Liver (tissue), 9 donors: ENCODE measurements around the gene TMEM168. TPM values are rescaled to one million over a fixed set of nuclear protein-coding genes. Genes with fewer than 3 reads are reported as not detected.

Source experiments
- DNase-seq: peaks from one replicate; pipeline ENCODE4 v3.0.0-alpha.2; 2017; ENCODE audit warnings: low spot score
- H3K27ac ChIP-seq, 2 donors: one replicate each; pipeline ENCODE4 v1.7.0; 2013; ENCODE audit warnings: inconsistent platforms in 2 of 2, low read length in 2 of 2, control low read depth in 1 of 2, low read depth in 1 of 2, mild to moderate bottlenecking in 1 of 2
- H3K27me3 ChIP-seq, 4 donors: one replicate each; pipeline versions ENCODE4 v1.6.1 to v1.7.0; 2013; ENCODE audit warnings: low read length in 3 of 4, inconsistent platforms in 1 of 4, mild to moderate bottlenecking in 1 of 4, moderate library complexity in 1 of 4; ENCODE audit not compliant: control insufficient read depth in 4 of 4, insufficient read depth in 4 of 4
- H3K36me3 ChIP-seq, 4 donors: one replicate each; pipeline versions ENCODE4 v1.6.1 to v1.7.0; 2013; ENCODE audit warnings: low read length in 3 of 4, mild to moderate bottlenecking in 3 of 4, low read depth in 1 of 4, moderate library complexity in 1 of 4; ENCODE audit not compliant: control insufficient read depth in 4 of 4, insufficient read depth in 3 of 4
- H3K4me1 ChIP-seq, 4 donors: one replicate each; pipeline versions ENCODE4 v1.6.1 to v1.7.0; 2013; ENCODE audit warnings: low read length in 3 of 4, mild to moderate bottlenecking in 3 of 4, moderate library complexity in 1 of 4; ENCODE audit not compliant: control insufficient read depth in 4 of 4, insufficient read depth in 4 of 4
- H3K4me3 ChIP-seq, 3 donors: one replicate each; pipeline versions ENCODE4 v1.6.1 to v1.7.0; 2013; ENCODE audit warnings: low read length in 3 of 3, control low read depth in 1 of 3, low read depth in 1 of 3, mild to moderate bottlenecking in 1 of 3
- H3K9ac ChIP-seq, 2 donors: one replicate each; pipeline ENCODE4 v1.7.0; 2013; ENCODE audit warnings: low read length in 2 of 2, mild to moderate bottlenecking in 2 of 2, moderate library complexity in 2 of 2, control low read depth in 1 of 2, low read depth in 1 of 2
- H3K9me3 ChIP-seq, 4 donors: one replicate each; pipeline versions ENCODE4 v1.6.1 to v1.7.0; 2013; ENCODE audit warnings: low read length in 3 of 4; ENCODE audit not compliant: control insufficient read depth in 4 of 4
- ATF3 ChIP-seq: IDR thresholded peaks from 2 replicates; pipeline ENCODE4 v1.6.1; 2016; ENCODE audit warnings: antibody characterized with exemption
- CTCF ChIP-seq: fragments of 150-350 bp; IDR thresholded peaks from 2 replicates; pipeline ENCODE4 v1.5.1; 2017; ENCODE audit warnings: improper control_type of control experiment, low read depth, low read length; ENCODE audit not compliant: missing input control
- EGR1 ChIP-seq, 2 donors: IDR thresholded peaks; 2 replicates each; pipeline ENCODE4 v1.6.1; 2016 to 2018; ENCODE audit warnings: antibody characterized with exemption in 2 of 2, low read depth in 2 of 2
- FOXA1 ChIP-seq: IDR thresholded peaks from 2 replicates; pipeline ENCODE4 v1.6.1; 2016; ENCODE audit warnings: antibody characterized with exemption
- FOXA2 ChIP-seq: IDR thresholded peaks from 2 replicates; pipeline ENCODE4 v1.6.1; 2016; ENCODE audit warnings: antibody characterized with exemption
- GABPA ChIP-seq, 2 donors: IDR thresholded peaks in 1 of 2; conservative IDR thresholded peaks in 1 of 2; 2 replicates each; pipeline ENCODE4 v1.6.1; 2016; ENCODE audit warnings: antibody characterized with exemption in 2 of 2, mild to moderate bottlenecking in 1 of 2, moderate library complexity in 1 of 2
- HNF4A ChIP-seq, 2 donors: conservative IDR thresholded peaks; 2 replicates each; pipeline ENCODE4 v1.6.1; 2016; ENCODE audit warnings: antibody characterized with exemption in 2 of 2, mild to moderate bottlenecking in 2 of 2
- HNF4G ChIP-seq: IDR thresholded peaks from 2 replicates; pipeline ENCODE4 v1.6.1; 2016; ENCODE audit warnings: antibody characterized with exemption
- JUND ChIP-seq, 2 donors: IDR thresholded peaks; 2 replicates each; pipeline ENCODE4 v1.6.1; 2016; ENCODE audit warnings: antibody characterized with exemption in 2 of 2
- MAX ChIP-seq: IDR thresholded peaks from 2 replicates; pipeline ENCODE4 v1.6.1; 2016; ENCODE audit warnings: antibody characterized with exemption
- NR2F2 ChIP-seq: IDR thresholded peaks from 2 replicates; pipeline ENCODE4 v1.6.1; 2016; ENCODE audit warnings: antibody characterized with exemption
- RAD21 ChIP-seq, 2 donors: IDR thresholded peaks; 2 replicates each; pipeline ENCODE4 v1.6.1; 2016; ENCODE audit warnings: antibody characterized with exemption in 2 of 2, mild to moderate bottlenecking in 2 of 2
- RXRA ChIP-seq, 2 donors: IDR thresholded peaks; 2 replicates each; pipeline ENCODE4 v1.6.1; 2017 to 2018; ENCODE audit warnings: antibody characterized with exemption in 2 of 2, mild to moderate bottlenecking in 1 of 2
- SP1 ChIP-seq: IDR thresholded peaks from 2 replicates; pipeline ENCODE4 v1.6.1; 2018; ENCODE audit warnings: antibody characterized with exemption, mild to moderate bottlenecking
- TAF1 ChIP-seq: conservative IDR thresholded peaks from 2 replicates; pipeline ENCODE4 v1.6.1; 2016; ENCODE audit warnings: antibody characterized with exemption, mild to moderate bottlenecking
- YY1 ChIP-seq: IDR thresholded peaks from 2 replicates; pipeline ENCODE4 v1.6.1; 2016; ENCODE audit warnings: antibody characterized with exemption, mild to moderate bottlenecking
- WGBS: extraction: QIAGEN DNeasy Blood & Tissue Kit; methylation state at CpG from one replicate; pipeline ENCODE4 v1.1.7; 2013; 5-methylcytosine and 5-hydroxymethylcytosine counted together
- polyA plus RNA-seq, 2 donors: library from polyadenylated mRNA; stranded (reverse) in 1 of 2; unstranded in 1 of 2; fragments of 200-250 nt in 1 of 2; fragments of >200 nt in 1 of 2; fragmentation: Nextera tagmentation in 1 of 2; extraction: Ambion mirVana in 1 of 2; gene quantifications; one replicate each; pipeline versions ENCODE4 v1.2.1 to v1.2.3, GENCODE V29; 2013 to 2015
- total RNA-seq, 2 donors: library from RNA; depleted of rRNA; stranded (reverse); fragments of >200 nt; gene quantifications; one replicate each; pipeline ENCODE4 v1.2.3, GENCODE V29; 2014
- TF ChIP-seq, protein P1 (sequence below): IDR thresholded peaks from 2 replicates; pipeline ENCODE4 v1.6.1; 2016; ENCODE audit warnings: antibody characterized with exemption
- TF ChIP-seq, protein P2 (sequence below): IDR thresholded peaks from 2 replicates; pipeline ENCODE4 v1.6.1; 2016; ENCODE audit warnings: antibody characterized with exemption, mild to moderate bottlenecking
- donor health status: healthy.
- donor health status: healthy.
- donor health status: healthy.
- donor health status: healthy.
- donor health status: healthy.

Gene TMEM168
- total and polyA plus RNA-seq, 4 donors: 4.6 to 16.8 (median 7.7) TPM

GRCh38 chr7:112781558-112781957 lies 8.6 kb downstream of the TMEM168 start:
- WGBS: 84% methylated on average over 3 of the region's 3 CpGs

More at GRCh38 chr7:112781558-112781957, 8.6 kb downstream of the TMEM168 start:
- Histone ChIP-seq H3K27me3 (no peaks in the 10 kb centered on the region), H3K9ac (no peak overlapping the region), H3K36me3 (peaks cover 0 to 6% (median 3%) of the 10 kb centered on the region in 4 donors), H3K9me3 (no peaks in the 10 kb centered on the region), H3K4me3 (no peak overlapping the region), H3K4me1 (peaks cover 0 to 1% (median 0%) of the 10 kb centered on the region in 4 donors), H3K27ac (no peak overlapping the region)
- TF ChIP-seq SP1: no peak
- TF ChIP-seq HNF4A (conservative IDR thresholded peaks at IDR 0.05): no peak
- TF ChIP-seq, protein P1, sequence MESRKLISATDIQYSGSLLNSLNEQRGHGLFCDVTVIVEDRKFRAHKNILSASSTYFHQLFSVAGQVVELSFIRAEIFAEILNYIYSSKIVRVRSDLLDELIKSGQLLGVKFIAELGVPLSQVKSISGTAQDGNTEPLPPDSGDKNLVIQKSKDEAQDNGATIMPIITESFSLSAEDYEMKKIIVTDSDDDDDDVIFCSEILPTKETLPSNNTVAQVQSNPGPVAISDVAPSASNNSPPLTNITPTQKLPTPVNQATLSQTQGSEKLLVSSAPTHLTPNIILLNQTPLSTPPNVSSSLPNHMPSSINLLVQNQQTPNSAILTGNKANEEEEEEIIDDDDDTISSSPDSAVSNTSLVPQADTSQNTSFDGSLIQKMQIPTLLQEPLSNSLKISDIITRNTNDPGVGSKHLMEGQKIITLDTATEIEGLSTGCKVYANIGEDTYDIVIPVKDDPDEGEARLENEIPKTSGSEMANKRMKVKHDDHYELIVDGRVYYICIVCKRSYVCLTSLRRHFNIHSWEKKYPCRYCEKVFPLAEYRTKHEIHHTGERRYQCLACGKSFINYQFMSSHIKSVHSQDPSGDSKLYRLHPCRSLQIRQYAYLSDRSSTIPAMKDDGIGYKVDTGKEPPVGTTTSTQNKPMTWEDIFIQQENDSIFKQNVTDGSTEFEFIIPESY: no peak
- TF ChIP-seq RAD21 (IDR thresholded peaks at IDR 0.05): no peak
- no peak for TF ChIP-seq HNF4G
- TF ChIP-seq ATF3: no peak
- TF ChIP-seq JUND (IDR thresholded peaks at IDR 0.05): no peak
- no peak for TF ChIP-seq EGR1 (IDR thresholded peaks at IDR 0.05; ENCODE audit: low read depth in 2 of 2)
- TF ChIP-seq FOXA2: no peak
- TF ChIP-seq MAX: no peak
- no peak for TF ChIP-seq CTCF
- no peak for TF ChIP-seq TAF1
- no peak for TF ChIP-seq YY1
- TF ChIP-seq GABPA (IDR thresholded peaks at IDR 0.05 in 1 of 2, conservative IDR thresholded peaks at IDR 0.05 in 1 of 2): no peak
- TF ChIP-seq NR2F2: no peak
- TF ChIP-seq FOXA1: no peak
- TF ChIP-seq, protein P2, sequence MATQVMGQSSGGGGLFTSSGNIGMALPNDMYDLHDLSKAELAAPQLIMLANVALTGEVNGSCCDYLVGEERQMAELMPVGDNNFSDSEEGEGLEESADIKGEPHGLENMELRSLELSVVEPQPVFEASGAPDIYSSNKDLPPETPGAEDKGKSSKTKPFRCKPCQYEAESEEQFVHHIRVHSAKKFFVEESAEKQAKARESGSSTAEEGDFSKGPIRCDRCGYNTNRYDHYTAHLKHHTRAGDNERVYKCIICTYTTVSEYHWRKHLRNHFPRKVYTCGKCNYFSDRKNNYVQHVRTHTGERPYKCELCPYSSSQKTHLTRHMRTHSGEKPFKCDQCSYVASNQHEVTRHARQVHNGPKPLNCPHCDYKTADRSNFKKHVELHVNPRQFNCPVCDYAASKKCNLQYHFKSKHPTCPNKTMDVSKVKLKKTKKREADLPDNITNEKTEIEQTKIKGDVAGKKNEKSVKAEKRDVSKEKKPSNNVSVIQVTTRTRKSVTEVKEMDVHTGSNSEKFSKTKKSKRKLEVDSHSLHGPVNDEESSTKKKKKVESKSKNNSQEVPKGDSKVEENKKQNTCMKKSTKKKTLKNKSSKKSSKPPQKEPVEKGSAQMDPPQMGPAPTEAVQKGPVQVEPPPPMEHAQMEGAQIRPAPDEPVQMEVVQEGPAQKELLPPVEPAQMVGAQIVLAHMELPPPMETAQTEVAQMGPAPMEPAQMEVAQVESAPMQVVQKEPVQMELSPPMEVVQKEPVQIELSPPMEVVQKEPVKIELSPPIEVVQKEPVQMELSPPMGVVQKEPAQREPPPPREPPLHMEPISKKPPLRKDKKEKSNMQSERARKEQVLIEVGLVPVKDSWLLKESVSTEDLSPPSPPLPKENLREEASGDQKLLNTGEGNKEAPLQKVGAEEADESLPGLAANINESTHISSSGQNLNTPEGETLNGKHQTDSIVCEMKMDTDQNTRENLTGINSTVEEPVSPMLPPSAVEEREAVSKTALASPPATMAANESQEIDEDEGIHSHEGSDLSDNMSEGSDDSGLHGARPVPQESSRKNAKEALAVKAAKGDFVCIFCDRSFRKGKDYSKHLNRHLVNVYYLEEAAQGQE: no peak
- TF ChIP-seq RXRA (IDR thresholded peaks at IDR 0.05): no peak
- DNase-seq: no peak
